Peyer's patch (tissue), 4 donors: ENCODE data around the gene PPARA.

ENCODE experiments used
- POLR2A ChIP-seq, 2 donors: fragments of 450-650 bp; IDR thresholded peaks; one replicate each; pipeline ENCODE4 v1.5.1; 2017; ENCODE audit warnings: antibody characterized with exemption in 2 of 2, mild to moderate bottlenecking in 2 of 2, moderate library complexity in 2 of 2
- TF ChIP-seq, protein P1 (sequence below), 6 experiments: fragments of 450-650 bp in 4 of 6; fragments of 200-600 bp in 2 of 6; sonication (generic) in 1 of 6; IDR thresholded peaks; one replicate each; pipeline ENCODE4 v1.5.1; 2017 to 2019; ENCODE audit warnings: antibody characterized with exemption in 6 of 6, mild to moderate bottlenecking in 3 of 6, moderate library complexity in 1 of 6

- TF ChIP-seq, protein P1, sequence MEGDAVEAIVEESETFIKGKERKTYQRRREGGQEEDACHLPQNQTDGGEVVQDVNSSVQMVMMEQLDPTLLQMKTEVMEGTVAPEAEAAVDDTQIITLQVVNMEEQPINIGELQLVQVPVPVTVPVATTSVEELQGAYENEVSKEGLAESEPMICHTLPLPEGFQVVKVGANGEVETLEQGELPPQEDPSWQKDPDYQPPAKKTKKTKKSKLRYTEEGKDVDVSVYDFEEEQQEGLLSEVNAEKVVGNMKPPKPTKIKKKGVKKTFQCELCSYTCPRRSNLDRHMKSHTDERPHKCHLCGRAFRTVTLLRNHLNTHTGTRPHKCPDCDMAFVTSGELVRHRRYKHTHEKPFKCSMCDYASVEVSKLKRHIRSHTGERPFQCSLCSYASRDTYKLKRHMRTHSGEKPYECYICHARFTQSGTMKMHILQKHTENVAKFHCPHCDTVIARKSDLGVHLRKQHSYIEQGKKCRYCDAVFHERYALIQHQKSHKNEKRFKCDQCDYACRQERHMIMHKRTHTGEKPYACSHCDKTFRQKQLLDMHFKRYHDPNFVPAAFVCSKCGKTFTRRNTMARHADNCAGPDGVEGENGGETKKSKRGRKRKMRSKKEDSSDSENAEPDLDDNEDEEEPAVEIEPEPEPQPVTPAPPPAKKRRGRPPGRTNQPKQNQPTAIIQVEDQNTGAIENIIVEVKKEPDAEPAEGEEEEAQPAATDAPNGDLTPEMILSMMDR (IDR thresholded peaks at IDR 0.05): no peak
- TF ChIP-seq POLR2A (IDR thresholded peaks at IDR 0.05): no peak
Measured at GRCh38 chr22:46125311-46125710, 25.0 kb upstream of the PPARA start.
